ENCODE results near the gene RNU6-9.

GRCh38 chr19:902093-902370 lies 8.7 kb downstream of the RNU6-9 start:
- TF ChIP-seq CTCF (IDR thresholded peaks at IDR 0.05) = no peak
- TF ChIP-seq EZH2 (IDR thresholded peaks at IDR 0.05; ENCODE audit: borderline replicate concordance, insufficient read depth, low read depth, low read length, poor library complexity, severe bottlenecking) = no peak

Data from B cell (primary cell).